G401 (cell line): ENCODE data around the gene STK38L. TPM values are rescaled to one million over a fixed set of nuclear protein-coding genes. Genes with fewer than 3 reads are reported as not detected.
"Not testable (repeated sequence)": the region's sequence is repeated elsewhere in the genome, so short reads cannot be mapped to it uniquely, and the experiment has no call there.

Source experiments
- DNase-seq: peaks from one replicate; pipeline ENCODE4 v3.0.0-alpha.2; 2015; ENCODE audit warnings: low spot score
- in situ Hi-C: cut with HindIII; loops from 2 replicates; pipeline ENCODE4 v1.10.0; 2016; ENCODE audit warnings: low sequenced_read_pairs, mixed read lengths
- total RNA-seq: library from RNA; depleted of rRNA; stranded (reverse); fragments of >200 nt; shearing (Covaris generic); gene quantifications from 2 replicates; pipeline ENCODE4 v1.2.3, GENCODE V29; 2014

Gene STK38L
- total RNA-seq, 1 experiment from 2014 or later: 13.9 TPM

GRCh38 chr12:27221625-27222387, 22.3 kb upstream of the STK38L start:
- no peak for DNase-seq
- in situ Hi-C loops: no loop called here

- DNase-seq: no peak
- in situ Hi-C loops: no loop called here
Measured at GRCh38 chr12:27226407-27226929, 17.6 kb upstream of the STK38L start.

GRCh38 chr12:27229367-27229766, 14.7 kb upstream of the STK38L start:
- in situ Hi-C loops: no loop called here
- DNase-seq: no peak

GRCh38 chr12:27231374-27231773, 12.7 kb upstream of the STK38L start:
- in situ Hi-C loops, DNase-seq: not testable (repeated sequence)

- in situ Hi-C loops: no loop called here
- no peak for DNase-seq
Measured at GRCh38 chr12:27233814-27234213, 10.3 kb upstream of the STK38L start.

GRCh38 chr12:27236498-27236897, 7.6 kb upstream of the STK38L start:
- in situ Hi-C loops: no loop called here
- DNase-seq: no peak

GRCh38 chr12:27237790-27238771, 6.0 kb upstream of the STK38L start:
- no peak for DNase-seq
- in situ Hi-C loops: no loop called here

GRCh38 chr12:27243006-27243405, 1.1 kb upstream of the STK38L start:
- in situ Hi-C loops: no loop called here
- DNase-seq: no peak

GRCh38 chr12:27244689-27245488, 803 bp downstream of the STK38L start:
- DNase-seq: peak; percentile 50
- in situ Hi-C loops: no loop called here

GRCh38 chr12:27246141-27246540, 2.1 kb downstream of the STK38L start:
- DNase-seq: no peak
- in situ Hi-C loops: no loop called here

GRCh38 chr12:27246774-27247173, 2.7 kb downstream of the STK38L start:
- in situ Hi-C loops: no loop called here
- no peak for DNase-seq

GRCh38 chr12:27252934-27253333, 8.8 kb downstream of the STK38L start:
- in situ Hi-C loops: no loop called here
- DNase-seq: no peak

- no peak for DNase-seq
- in situ Hi-C loops: no loop called here
Measured at GRCh38 chr12:27253347-27253746, 9.3 kb downstream of the STK38L start.

GRCh38 chr12:27255806-27256205, 11.7 kb downstream of the STK38L start:
- in situ Hi-C loops: no loop called here

GRCh38 chr12:27257104-27257843, 13.2 kb downstream of the STK38L start:
- in situ Hi-C loops: no loop called here
- DNase-seq: no peak

More at GRCh38 chr12:27255806-27256205, 11.7 kb downstream of the STK38L start:
- DNase-seq: no peak

- in situ Hi-C loops: no loop called here
Measured at GRCh38 chr12:27260746-27261145, 16.7 kb downstream of the STK38L start.

GRCh38 chr12:27261866-27262265, 17.8 kb downstream of the STK38L start:
- no peak for DNase-seq
- in situ Hi-C loops: no loop called here

More at GRCh38 chr12:27260746-27261145, 16.7 kb downstream of the STK38L start:
- no peak for DNase-seq

- no peak for DNase-seq
- in situ Hi-C loops: no loop called here
Measured at GRCh38 chr12:27270148-27270547, 26.1 kb downstream of the STK38L start.
